GM12878 (cell line): Measurements from ENCODE around the gene PCCA. TPM values are rescaled to one million over a fixed set of nuclear protein-coding genes. Genes with fewer than 3 reads are reported as not detected.

Experiments
- ASH2L ChIP-seq: fragments of 300-600, 200-600 bp; sonication (generic); IDR thresholded peaks from 2 replicates; pipeline ENCODE4 v1.6.1; 2017; ENCODE audit warnings: low read depth, mild to moderate bottlenecking, borderline replicate concordance
- CREM ChIP-seq: IDR thresholded peaks from 2 replicates; pipeline ENCODE4 v1.6.1; 2014; ENCODE audit warnings: antibody characterized with exemption, low read depth
- FOXM1 ChIP-seq: IDR thresholded peaks from 2 replicates; pipeline ENCODE4 v1.6.1; 2012; ENCODE audit warnings: low read depth, mild to moderate bottlenecking, inconsistent platforms, low read length, moderate library complexity
- IRF4 ChIP-seq: IDR thresholded peaks from 2 replicates; pipeline ENCODE4 v1.6.1; 2011; ENCODE audit warnings: low read depth, low read length
- PRDM15 ChIP-seq: fragments of 450-650 bp; formaldehyde crosslinking; IDR thresholded peaks from 2 replicates; pipeline ENCODE4 v1.4.0; 2020; ENCODE audit warnings: mild to moderate bottlenecking, moderate library complexity
- RELA ChIP-seq: fragments of 450-650 bp; IDR thresholded peaks from 2 replicates; pipeline ENCODE4 v1.8.0; 2014; ENCODE audit warnings: borderline replicate concordance; ENCODE audit not compliant: partially characterized antibody
- SIN3A ChIP-seq: IDR thresholded peaks from 2 replicates; pipeline ENCODE4 v1.6.1; 2012; ENCODE audit warnings: low read depth, low read length, improper control_type of control experiment
- SREBF1 ChIP-seq: IDR thresholded peaks from 2 replicates; pipeline ENCODE4 v1.6.1; 2012; ENCODE audit warnings: mild to moderate bottlenecking, low read length
- TAF1 ChIP-seq: IDR thresholded peaks from 2 replicates; pipeline ENCODE4 v1.6.1; 2011; ENCODE audit warnings: mild to moderate bottlenecking, low read depth, low read length, borderline replicate concordance
- ZBTB33 ChIP-seq: fragments of 450-650 bp; IDR thresholded peaks from 2 replicates; pipeline ENCODE4 v1.6.1; 2017; ENCODE audit warnings: mild to moderate bottlenecking
- ZBTB4 ChIP-seq: fragments of 450-650 bp; formaldehyde crosslinking; IDR thresholded peaks from 2 replicates; pipeline ENCODE4 v1.4.0; 2022; ENCODE audit warnings: mild to moderate bottlenecking, moderate library complexity
- ZNF687 ChIP-seq: fragments of 450-650 bp; IDR thresholded peaks from 2 replicates; pipeline ENCODE4 v1.6.1; 2017; ENCODE audit warnings: mild to moderate bottlenecking, moderate library complexity
- polyA plus RNA-seq, 11 experiments: library from polyadenylated mRNA; depleted of rRNA in 4 of 11; unstranded in 6 of 11; stranded (reverse) in 5 of 11; fragments of >200 nt; fragmentation: Nextera tagmentation in 4 of 11; fragmentation: Illumina TruSeq in 1 of 11; extraction: Ambion mirVana in 4 of 11; extraction: Trizol in 1 of 11; gene quantifications; 1 replicate in 1 of 11; 2 replicates in 10 of 11; pipeline versions ENCODE4 v1.2.1 to v1.2.3, GENCODE V29; 2011 to 2016; ENCODE audit warnings: inconsistent platforms in 2 of 11, missing spikeins in 2 of 11, low read depth in 1 of 11
- total RNA-seq, 4 experiments: library from RNA; depleted of rRNA in 3 of 4; stranded (reverse); fragments of >200 nt in 3 of 4; fragmentation: Illumina TruSeq in 1 of 4; extraction: Trizol in 1 of 4; gene quantifications; 2 replicates each; pipeline versions ENCODE4 v1.2.1 to v1.2.3, GENCODE V29; 2013 to 2021

The PCCA gene
- total and polyA plus RNA-seq, 10 of the 15 experiments (the other 5 are each of a cell fraction or from before 2014, with no cell fraction given), result 5.9 to 18.2 (median 12.4) TPM

- TF ChIP-seq TAF1 (no peak), SIN3A (no peak), ZBTB33 (no peak), SREBF1 (no peak), PRDM15 (CRISPR knock-in tag) (no peak), ASH2L (no peak), CREM (0 out of 2 replicates have a peak, but pooled peaks have one; percentile 27), ZNF687 (no peak), IRF4 (0 out of 2 replicates have a peak, but pooled peaks have one; percentile 9), FOXM1 (peak; percentile 21; the same call in 1 of the 2 replicates), ZBTB4 (CRISPR knock-in tag) (no peak), RELA (no peak)
These were observed 417.9 kb downstream of the PCCA start (continued) for GRCh38 chr13:100506600-100507422.
